HG03565 (cell line): Measurements from ENCODE around the gene ETS1.
A peak's percentile ranks its signal among the peaks of the same experiment; 100 is the strongest.

ENCODE experiments used
- ATAC-seq: cut with Tn5 transposase; IDR thresholded peaks from one replicate; pipeline ENCODE4 v1.9.1; 2021; ENCODE audit warnings: mild to moderate bottlenecking, moderate library complexity; ENCODE audit not compliant: unreplicated experiment

The ETS1 gene

GRCh38 chr11:128412847-128413791, 174.2 kb downstream of the ETS1 start:
- peak; percentile 60 for ATAC-seq

DNA sequence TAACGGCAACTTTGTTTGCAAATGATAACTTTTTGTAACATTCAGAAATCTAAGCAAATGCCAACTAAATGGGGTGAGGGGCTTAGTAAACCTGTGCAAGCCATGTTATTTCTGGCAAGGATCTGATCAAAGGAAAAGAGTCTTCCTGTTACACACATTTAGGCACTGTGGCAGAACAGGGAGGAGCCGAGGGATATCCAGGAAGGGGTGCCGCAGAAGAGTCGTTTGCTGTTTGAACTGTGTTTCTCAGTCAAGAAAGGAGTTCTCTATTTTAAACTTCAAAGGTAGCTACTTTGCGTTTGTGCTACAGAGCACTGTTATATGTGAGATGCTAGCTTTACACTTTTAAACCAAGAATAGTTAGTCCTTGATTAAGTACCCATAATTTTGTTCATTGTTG, 175.5 kb downstream of the ETS1 start:
- no peak for ATAC-seq

GRCh38 chr11:128411150-128411549, 176.2 kb downstream of the ETS1 start:
- no peak for ATAC-seq

DNA sequence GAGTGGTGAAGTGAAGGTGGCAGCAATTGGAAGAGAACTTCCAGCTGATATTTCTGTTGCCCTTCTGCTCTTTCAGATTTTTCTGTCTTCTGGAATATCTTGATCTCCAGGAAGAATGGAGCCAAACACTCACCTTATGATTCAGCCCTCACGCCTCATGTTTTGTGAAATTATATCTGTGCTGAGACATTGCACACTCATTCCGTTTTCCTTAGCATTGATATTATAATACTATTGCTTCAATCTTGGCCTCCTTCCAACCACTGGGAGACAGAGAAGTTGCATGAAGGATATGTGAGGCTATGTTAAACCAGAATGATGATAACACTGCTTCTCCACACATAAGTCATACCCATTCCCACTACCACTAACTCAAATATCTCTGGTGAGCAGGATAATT, 177.9 kb downstream of the ETS1 start:
- ATAC-seq = no peak
